ENCODE results near the gene WBP2. TPM values are rescaled to one million over a fixed set of nuclear protein-coding genes. Genes with fewer than 3 reads are reported as not detected.

The WBP2 gene
- total and polyA plus RNA-seq, 2 of the 13 experiments (the other 11 are each of a cell fraction or from before 2014, with no cell fraction given), result 29.2 to 29.5 TPM

GRCh38 chr17:75901727-75902126, 46.6 kb upstream of the WBP2 start:
- CTCF ChIA-PET (ENCODE audit: low intra/inter-chr PET ratio, low total read pairs), result no interaction called here
- WGBS (ENCODE audit: low lambda C conversion rate), result over 99% methylated on average over 14 of the region's 18 CpGs
- H3K4me2 ChIP-seq (ENCODE audit: low read depth, low read length), result no peak overlapping the region
- ATAC-seq (no peak), FAIRE-seq (no peak), DNase-seq (ENCODE audit: low spot score) (no peak)
- H3K4me3 ChIP-seq (replicated peaks in 1 of 3; ENCODE audit: insufficient read depth in 1 of 3, low read depth in 2 of 3, low read length in 3 of 3), result no peak overlapping the region
- H3K27ac ChIP-seq (ENCODE audit: extremely low read length, insufficient read depth, low read length), result no peak overlapping the region
- intact Hi-C loops (cut with micrococcal nuclease; ENCODE audit: unreplicated experiment), result no loop called here
- BruUV-seq (replicated peaks), result no TSS peak
- no peaks in the 10 kb centered on the region for H4K20me1 ChIP-seq (ENCODE audit: insufficient read depth, low read length)
- peaks cover 28 to 53% of the 10 kb centered on the region in 2 experiments for H3K36me3 ChIP-seq (replicated peaks in 1 of 2; ENCODE audit: control insufficient read depth in 1 of 2, insufficient read depth in 2 of 2, low read length in 2 of 2)
- H3K9me3 ChIP-seq (ENCODE audit: low read length), result no peaks in the 10 kb centered on the region
- H3K9ac ChIP-seq (ENCODE audit: insufficient read depth, low read depth, low read length), result no peak overlapping the region
- TF ChIP-seq POLR2A (IDR thresholded peaks at IDR 0.05; ENCODE audit: insufficient read depth in 1 of 2, low read depth in 2 of 2, low read length in 2 of 2) (0 out of 4 replicates have a peak, but pooled peaks of 1 of the 2 experiments have one; percentile 5), AGO2 (optimal IDR thresholded peaks at IDR 0.05; ENCODE audit: low read depth, low read length) (peak; percentile 17), TARDBP (CRISPR knock-in tag; IDR thresholded peaks at IDR 0.05) (no peak), RBFOX2 (IDR thresholded peaks at IDR 0.05; ENCODE audit: low read depth, low read length) (peak; percentile 59), ZNF687 (CRISPR knock-in tag; IDR thresholded peaks at IDR 0.05) (0 out of 2 replicates have a peak, but pooled peaks have one; percentile 5)
- H3K79me2 ChIP-seq (ENCODE audit: insufficient read depth, low read length), result peaks cover 19% of the 10 kb centered on the region
- no peaks in the 10 kb centered on the region; a peak in 1 of 5 replicates for H3K27me3 ChIP-seq (ENCODE audit: control insufficient read depth in 1 of 2, insufficient read depth in 2 of 2, low read length in 2 of 2)
- POLR2A ChIA-PET, result interaction anchor here (1.3 to 7.7 kb wide), 5 partner anchors 10 to 102 kb away, joined by 4 to 95 read pairs (median 55); partner anchors contain the start of genes TRIM47 and WBP2
- no peak overlapping the region for H2AFZ ChIP-seq (ENCODE audit: low read length)
- in situ Hi-C loops (cut with HindIII; ENCODE audit: extremely low pct_ligation_motif_present, low pct_unique_long_range_greater_than_20kb), result no loop called here
- peaks cover 36% of the 10 kb centered on the region for H3K4me1 ChIP-seq (ENCODE audit: insufficient read depth, low read length)

Data from HepG2 (cell line).